ENCODE results near the gene CSRP3. TPM values are rescaled to one million over a fixed set of nuclear protein-coding genes. Genes with fewer than 3 reads are reported as not detected.

CSRP3 gene
- total and polyA plus RNA-seq, 2 of the 4 experiments (the other 2 are of a cell fraction), result not detected

GRCh38 chr11:19218786-19219460, 17.1 kb upstream of the CSRP3 start:
- H3K4ac ChIP-seq (ENCODE audit: low read depth, low read length), result no peak overlapping the region
- dilution Hi-C loops (cut with HindIII; ENCODE audit: low sequenced_read_pairs, unreplicated experiment), result no loop called here
- POLR2A ChIA-PET (ENCODE audit: unreplicated experiment), result no interaction called here
- no peak overlapping the region for H3K27ac ChIP-seq (ENCODE audit: insufficient read depth, low read length)
- no peak for DNase-seq
- H3K27me3 ChIP-seq (ENCODE audit: control insufficient read depth, insufficient read depth, low read length), result peaks cover 8% of the 10 kb centered on the region
- no peak overlapping the region for H3K23ac ChIP-seq (ENCODE audit: low read depth, low read length)
- H3K9ac ChIP-seq (ENCODE audit: low read depth, low read length), result no peak overlapping the region
- in situ Hi-C loops (cut with MboI; ENCODE audit: low sequenced_read_pairs), result no loop called here
- no peak overlapping the region for H3K4me3 ChIP-seq (ENCODE audit: insufficient read depth, low read depth, low read length)
- no peaks in the 10 kb centered on the region for H3K36me3 ChIP-seq (ENCODE audit: control insufficient read depth, insufficient read depth, low read length)
- no peak overlapping the region for H4K91ac ChIP-seq (ENCODE audit: insufficient read depth, low read depth, low read length)
- H2BK15ac ChIP-seq (ENCODE audit: low read depth, low read length), result no peak overlapping the region
- H2AK5ac ChIP-seq (ENCODE audit: low read depth, low read length), result no peak overlapping the region
- no peak overlapping the region for H2AFZ ChIP-seq (replicated peaks; ENCODE audit: low read length, poor library complexity)
- H3K9me1 ChIP-seq (ENCODE audit: insufficient read depth, low read length), result no peaks in the 10 kb centered on the region
- no peak for TF ChIP-seq RCOR1 (IDR thresholded peaks at IDR 0.05; ENCODE audit: insufficient replicate concordance, low read length)
- TF ChIP-seq SMC3 (IDR thresholded peaks at IDR 0.05; ENCODE audit: low read depth, low read length), result no peak
- no peak for TF ChIP-seq BHLHE40 (IDR thresholded peaks at IDR 0.05; ENCODE audit: low read depth, low read length)
- TF ChIP-seq ELK1 (IDR thresholded peaks at IDR 0.05; ENCODE audit: borderline replicate concordance, low read depth, low read length), result no peak
- TF ChIP-seq CTCF (conservative IDR thresholded peaks at IDR 0.05; ENCODE audit: low read depth, low read length), result no peak
- no peak for TF ChIP-seq RFX5 (IDR thresholded peaks at IDR 0.05; ENCODE audit: low read depth, low read length)
- no peak for TF ChIP-seq MAFK (IDR thresholded peaks at IDR 0.05; ENCODE audit: low read depth, low read length)
- no peak for TF ChIP-seq FOS (IDR thresholded peaks at IDR 0.05; ENCODE audit: low read depth, low read length)
- no peak for TF ChIP-seq NFE2L2 (IDR thresholded peaks at IDR 0.05; ENCODE audit: low read depth, low read length)
- no peak for TF ChIP-seq CEBPB (IDR thresholded peaks at IDR 0.05; ENCODE audit: low read depth, low read length)
- no peak for TF ChIP-seq CHD1 (IDR thresholded peaks at IDR 0.05; ENCODE audit: low read depth, low read length)
- no peak for TF ChIP-seq MAZ (IDR thresholded peaks at IDR 0.05; ENCODE audit: borderline replicate concordance, low read depth, low read length)
- no peak for TF ChIP-seq POLR2A (IDR thresholded peaks at IDR 0.05; ENCODE audit: low read depth, low read length)
- no peak for TF ChIP-seq USF2 (IDR thresholded peaks at IDR 0.05; ENCODE audit: low read depth, low read length)
- TF ChIP-seq MXI1 (IDR thresholded peaks at IDR 0.05; ENCODE audit: borderline replicate concordance, low read depth, low read length), result no peak
- no peaks in the 10 kb centered on the region for H3K4me1 ChIP-seq (ENCODE audit: control insufficient read depth, insufficient read depth, low read length)
- H3K9me3 ChIP-seq (ENCODE audit: control insufficient read depth, insufficient read depth, low read length), result no peaks in the 10 kb centered on the region
- ATAC-seq (ENCODE audit: low read depth), result no peak
- no peak overlapping the region for H3K18ac ChIP-seq (ENCODE audit: low read depth, low read length)
- no peak overlapping the region for H3K56ac ChIP-seq (ENCODE audit: extremely low read depth, insufficient read depth, low read length)
- H2BK120ac ChIP-seq (ENCODE audit: low read depth, low read length), result no peak overlapping the region
- no peaks in the 10 kb centered on the region for H3K79me1 ChIP-seq (ENCODE audit: low read depth in 1 of 2, low read length in 2 of 2)
- H3K4me2 ChIP-seq (ENCODE audit: low read depth, low read length), result no peak overlapping the region
- H2BK5ac ChIP-seq (ENCODE audit: low read depth, low read length, poor library complexity, severe bottlenecking), result no peak overlapping the region
- no peak overlapping the region for H4K8ac ChIP-seq (ENCODE audit: low read depth in 2 of 2, low read length in 2 of 2)
- H4K5ac ChIP-seq (ENCODE audit: low read depth, low read length), result no peak overlapping the region
- WGBS, 2 experiments (ENCODE audit: extremely low coverage in 2 of 2, insufficient read length in 1 of 2), result 49% methylated on average over 6 of the region's 15 CpGs; no CpG with 5 or more reads in 1 of the 2 experiments
- intact Hi-C loops (cut with micrococcal nuclease), result no loop called here
- H3K14ac ChIP-seq (replicated peaks; ENCODE audit: low read depth, low read length), result no peak overlapping the region
- CTCF ChIA-PET, result interaction anchor here (1.1 kb wide), 1 partner anchor 9 kb away, joined by 3 read pairs; no protein-coding TSS in a partner anchor
- H2BK20ac ChIP-seq (ENCODE audit: low read depth, low read length), result no peak overlapping the region
- H4K20me1 ChIP-seq (ENCODE audit: insufficient read depth, low read length), result no peaks in the 10 kb centered on the region
- no peak overlapping the region for H2AK9ac ChIP-seq (replicated peaks; ENCODE audit: low read depth, low read length, poor library complexity)
- BruUV-seq (replicated peaks), result no TSS peak

Measured in IMR-90 (cell line).